HepG2 (cell line): ENCODE measurements around the gene CENPM. TPM values are rescaled to one million over a fixed set of nuclear protein-coding genes. Genes with fewer than 3 reads are reported as not detected.

ENCODE experiments used
- DMAP1 ChIP-seq: IDR thresholded peaks from 2 replicates; pipeline ENCODE4 v1.6.1; 2016
- HOXA7 ChIP-seq: sonication (generic); formaldehyde crosslinking; IDR thresholded peaks from 2 replicates; pipeline ENCODE4 v1.8.1; 2022; ENCODE audit warnings: mild to moderate bottlenecking, missing genetic modification reagents, moderate library complexity
- MATR3 ChIP-seq: sonication (generic); formaldehyde crosslinking; IDR thresholded peaks from 2 replicates; pipeline ENCODE4 v1.4.0; 2020; ENCODE audit warnings: missing genetic modification reagents
- MLLT10 ChIP-seq: sonication (generic); formaldehyde crosslinking; IDR thresholded peaks from 2 replicates; pipeline ENCODE4 v1.4.0; 2020; ENCODE audit warnings: missing genetic modification reagents
- NCOR1 ChIP-seq: fragments of 200-600 bp; sonication (generic); IDR thresholded peaks from 2 replicates; pipeline ENCODE4 v1.7.0; 2017; ENCODE audit warnings: antibody characterized with exemption, low read length, borderline replicate concordance
- NKX3-1 ChIP-seq: sonication (generic); formaldehyde crosslinking; IDR thresholded peaks from 2 replicates; pipeline ENCODE4 v1.5.0; 2020; ENCODE audit warnings: missing genetic modification reagents
- NONO ChIP-seq, 2 experiments: fragments of 450-650 bp in 1 of 2; sonication (generic) in 1 of 2; formaldehyde crosslinking in 1 of 2; IDR thresholded peaks in 1 of 2; conservative IDR thresholded peaks in 1 of 2; 2 replicates each; pipeline versions ENCODE4 v1.6.1 to v1.8.0; 2017 to 2022; ENCODE audit warnings: mild to moderate bottlenecking in 1 of 2, missing genetic modification reagents in 1 of 2, moderate library complexity in 1 of 2
- PLRG1 ChIP-seq: fragments of 450-650 bp; conservative IDR thresholded peaks from 2 replicates; pipeline ENCODE4 v1.6.1; 2016
- POLR2AphosphoS5 ChIP-seq: IDR thresholded peaks from 2 replicates; pipeline ENCODE4 v1.6.1; 2012; ENCODE audit warnings: low read depth, low read length
- SIX4 ChIP-seq: sonication (generic); formaldehyde crosslinking; IDR thresholded peaks from 2 replicates; pipeline ENCODE4 v1.4.0; 2020; ENCODE audit warnings: missing genetic modification reagents
- SKI ChIP-seq: fragments of 450-650 bp; IDR thresholded peaks from one replicate; pipeline ENCODE4 v1.6.1; 2018; ENCODE audit warnings: mild to moderate bottlenecking; ENCODE audit not compliant: partially characterized antibody
- SMAD3 ChIP-seq: sonication (generic); formaldehyde crosslinking; IDR thresholded peaks from 2 replicates; pipeline ENCODE4 v1.4.0; 2020; ENCODE audit warnings: missing genetic modification reagents
- SP4 ChIP-seq: sonication (generic); formaldehyde crosslinking; IDR thresholded peaks from 2 replicates; pipeline ENCODE4 v1.8.1; 2023; ENCODE audit warnings: mild to moderate bottlenecking, missing genetic modification reagents
- ZBTB38 ChIP-seq: sonication (generic); formaldehyde crosslinking; IDR thresholded peaks from 2 replicates; pipeline ENCODE4 v1.5.1; 2020; ENCODE audit warnings: mild to moderate bottlenecking, missing genetic modification reagents
- ZFAT ChIP-seq: sonication (generic); formaldehyde crosslinking; conservative IDR thresholded peaks from 2 replicates; pipeline ENCODE4 v1.8.1; 2023; ENCODE audit warnings: missing genetic modification reagents, inconsistent platforms
- ZFP36 ChIP-seq: fragments of 150-350 bp; IDR thresholded peaks from 2 replicates; pipeline ENCODE4 v1.6.1; 2018; ENCODE audit warnings: borderline replicate concordance, low read length, low read depth; ENCODE audit not compliant: partially characterized antibody
- ZKSCAN5 ChIP-seq: sonication (generic); formaldehyde crosslinking; IDR thresholded peaks from 2 replicates; pipeline ENCODE4 v1.5.1; 2020; ENCODE audit warnings: mild to moderate bottlenecking, missing genetic modification reagents
- ZNF121 ChIP-seq: sonication (generic); formaldehyde crosslinking; IDR thresholded peaks from 2 replicates; pipeline ENCODE4 v1.5.0; 2020; ENCODE audit warnings: mild to moderate bottlenecking, missing genetic modification reagents
- ZNF839 ChIP-seq: sonication (generic); formaldehyde crosslinking; IDR thresholded peaks from 2 replicates; pipeline ENCODE4 v1.4.0; 2020; ENCODE audit warnings: missing genetic modification reagents, mild to moderate bottlenecking, borderline replicate concordance
- polyA plus RNA-seq, 8 experiments: library from polyadenylated mRNA; depleted of rRNA in 3 of 8; stranded (reverse) in 7 of 8; unstranded in 1 of 8; fragments of >200 nt; fragmentation: Illumina TruSeq in 4 of 8; extraction: Trizol in 4 of 8; gene quantifications; 2 replicates each; pipeline versions ENCODE4 v1.2.1 to v1.2.3, GENCODE V29; 2011 to 2016; ENCODE audit warnings: low read depth in 4 of 8, missing spikeins in 1 of 8, mixed read lengths in 1 of 8; ENCODE audit not compliant: insufficient read depth in 1 of 8
- total RNA-seq, 5 experiments: library from RNA; depleted of rRNA; stranded (reverse); fragments of >200 nt; fragmentation: Illumina TruSeq; extraction: Trizol; gene quantifications; 2 replicates each; pipeline ENCODE4 v1.2.3, GENCODE V29; 2016; ENCODE audit warnings: low read depth in 1 of 5
- TF ChIP-seq, protein P1 (sequence below): sonication (generic); formaldehyde crosslinking; IDR thresholded peaks from 2 replicates; pipeline ENCODE4 v1.5.1; 2020; ENCODE audit warnings: mild to moderate bottlenecking, missing genetic modification reagents, moderate library complexity
- TF ChIP-seq, protein P2 (sequence below): sonication (generic); formaldehyde crosslinking; IDR thresholded peaks from 2 replicates; pipeline ENCODE4 v1.4.0; 2020; ENCODE audit warnings: missing genetic modification reagents, borderline replicate concordance
- TF ChIP-seq, protein P3 (sequence below): sonication (generic); formaldehyde crosslinking; IDR thresholded peaks from 2 replicates; pipeline ENCODE4 v1.8.1; 2023; ENCODE audit warnings: mild to moderate bottlenecking, missing genetic modification reagents, borderline replicate concordance
- TF ChIP-seq, protein P4 (sequence below): sonication (generic); formaldehyde crosslinking; IDR thresholded peaks from 2 replicates; pipeline ENCODE4 v1.5.0; 2020; ENCODE audit warnings: missing genetic modification reagents

Gene CENPM
- total and polyA plus RNA-seq, 2 of the 13 experiments (the other 11 are each of a cell fraction or from before 2014, with no cell fraction given), result 11.2 to 37.3 TPM

DNA sequence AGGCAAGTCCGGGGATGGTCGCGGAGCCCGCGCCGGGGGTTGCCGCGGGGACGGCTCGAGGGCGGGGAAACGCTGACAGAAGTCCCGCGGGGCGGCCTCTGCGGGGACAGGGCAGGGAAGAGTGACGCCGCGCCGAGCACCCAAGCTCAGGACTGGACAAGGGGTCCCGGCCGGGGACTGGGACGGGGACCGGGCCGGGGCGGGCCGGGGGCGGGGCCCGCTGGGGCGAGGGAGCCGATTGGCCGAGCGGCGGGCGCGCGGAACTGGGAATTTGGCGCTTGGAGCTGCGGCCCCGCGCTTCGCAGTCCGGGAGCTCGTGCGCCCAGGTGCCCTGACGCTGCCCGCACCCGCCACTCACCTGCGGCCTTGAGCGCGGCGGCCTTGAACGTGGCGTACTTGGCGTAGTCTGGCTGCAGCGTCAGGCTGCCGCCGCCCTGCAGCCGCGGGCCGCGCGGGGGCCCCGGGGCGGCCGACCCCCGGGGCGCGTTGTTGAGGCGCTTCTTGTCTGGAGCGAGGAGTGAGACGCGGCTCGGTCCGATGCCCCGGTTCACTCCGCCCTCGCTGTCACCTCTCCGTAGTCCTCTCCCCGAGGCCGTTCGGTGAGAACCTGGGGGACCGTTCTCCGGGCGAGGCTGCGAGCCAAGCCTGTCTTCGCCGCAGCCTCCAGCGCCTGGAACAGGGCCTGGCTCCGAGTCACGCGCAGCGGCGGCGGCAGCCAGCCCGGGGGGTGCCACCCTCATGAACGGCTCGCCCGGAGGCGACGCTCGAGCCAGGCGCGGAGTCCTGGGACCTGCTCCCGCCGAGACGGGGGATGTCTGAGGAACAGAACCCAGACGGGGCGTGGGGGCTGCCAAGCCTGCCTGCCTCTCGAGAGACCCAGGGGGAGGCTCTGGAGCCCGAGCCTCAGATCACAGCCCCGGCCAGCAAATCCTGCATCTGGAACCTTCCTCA, 36.6 kb downstream of the CENPM start (continued):
- TF ChIP-seq, protein P1, sequence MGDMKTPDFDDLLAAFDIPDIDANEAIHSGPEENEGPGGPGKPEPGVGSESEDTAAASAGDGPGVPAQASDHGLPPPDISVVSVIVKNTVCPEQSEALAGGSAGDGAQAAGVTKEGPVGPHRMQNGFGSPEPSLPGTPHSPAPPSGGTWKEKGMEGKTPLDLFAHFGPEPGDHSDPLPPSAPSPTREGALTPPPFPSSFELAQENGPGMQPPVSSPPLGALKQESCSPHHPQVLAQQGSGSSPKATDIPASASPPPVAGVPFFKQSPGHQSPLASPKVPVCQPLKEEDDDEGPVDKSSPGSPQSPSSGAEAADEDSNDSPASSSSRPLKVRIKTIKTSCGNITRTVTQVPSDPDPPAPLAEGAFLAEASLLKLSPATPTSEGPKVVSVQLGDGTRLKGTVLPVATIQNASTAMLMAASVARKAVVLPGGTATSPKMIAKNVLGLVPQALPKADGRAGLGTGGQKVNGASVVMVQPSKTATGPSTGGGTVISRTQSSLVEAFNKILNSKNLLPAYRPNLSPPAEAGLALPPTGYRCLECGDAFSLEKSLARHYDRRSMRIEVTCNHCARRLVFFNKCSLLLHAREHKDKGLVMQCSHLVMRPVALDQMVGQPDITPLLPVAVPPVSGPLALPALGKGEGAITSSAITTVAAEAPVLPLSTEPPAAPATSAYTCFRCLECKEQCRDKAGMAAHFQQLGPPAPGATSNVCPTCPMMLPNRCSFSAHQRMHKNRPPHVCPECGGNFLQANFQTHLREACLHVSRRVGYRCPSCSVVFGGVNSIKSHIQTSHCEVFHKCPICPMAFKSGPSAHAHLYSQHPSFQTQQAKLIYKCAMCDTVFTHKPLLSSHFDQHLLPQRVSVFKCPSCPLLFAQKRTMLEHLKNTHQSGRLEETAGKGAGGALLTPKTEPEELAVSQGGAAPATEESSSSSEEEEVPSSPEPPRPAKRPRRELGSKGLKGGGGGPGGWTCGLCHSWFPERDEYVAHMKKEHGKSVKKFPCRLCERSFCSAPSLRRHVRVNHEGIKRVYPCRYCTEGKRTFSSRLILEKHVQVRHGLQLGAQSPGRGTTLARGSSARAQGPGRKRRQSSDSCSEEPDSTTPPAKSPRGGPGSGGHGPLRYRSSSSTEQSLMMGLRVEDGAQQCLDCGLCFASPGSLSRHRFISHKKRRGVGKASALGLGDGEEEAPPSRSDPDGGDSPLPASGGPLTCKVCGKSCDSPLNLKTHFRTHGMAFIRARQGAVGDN, result peak; percentile 55
- TF ChIP-seq ZKSCAN5 (CRISPR knock-in tag) (no peak), HOXA7 (CRISPR knock-in tag) (no peak), ZNF839 (CRISPR knock-in tag) (no peak), SIX4 (CRISPR knock-in tag) (no peak), NCOR1 (no peak), ZFP36 (no peak), NKX3-1 (CRISPR knock-in tag) (no peak), SP4 (CRISPR knock-in tag) (0 out of 2 replicates have a peak, but pooled peaks have one; percentile 34), ZBTB38 (CRISPR knock-in tag) (no peak), ZNF121 (CRISPR knock-in tag) (no peak), MATR3 (CRISPR knock-in tag) (no peak), DMAP1 (0 out of 2 replicates have a peak, but pooled peaks have one; percentile 16), SKI (peak; percentile 42), SMAD3 (CRISPR knock-in tag) (no peak), MLLT10 (CRISPR knock-in tag) (no peak), PLRG1 (no peak), POLR2AphosphoS5 (no peak), NONO (IDR thresholded peaks at IDR 0.05) (no peak), NONO (CRISPR knock-in tag; conservative IDR thresholded peaks at IDR 0.05) (no peak), ZFAT (CRISPR knock-in tag) (no peak)
- TF ChIP-seq, protein P2, sequence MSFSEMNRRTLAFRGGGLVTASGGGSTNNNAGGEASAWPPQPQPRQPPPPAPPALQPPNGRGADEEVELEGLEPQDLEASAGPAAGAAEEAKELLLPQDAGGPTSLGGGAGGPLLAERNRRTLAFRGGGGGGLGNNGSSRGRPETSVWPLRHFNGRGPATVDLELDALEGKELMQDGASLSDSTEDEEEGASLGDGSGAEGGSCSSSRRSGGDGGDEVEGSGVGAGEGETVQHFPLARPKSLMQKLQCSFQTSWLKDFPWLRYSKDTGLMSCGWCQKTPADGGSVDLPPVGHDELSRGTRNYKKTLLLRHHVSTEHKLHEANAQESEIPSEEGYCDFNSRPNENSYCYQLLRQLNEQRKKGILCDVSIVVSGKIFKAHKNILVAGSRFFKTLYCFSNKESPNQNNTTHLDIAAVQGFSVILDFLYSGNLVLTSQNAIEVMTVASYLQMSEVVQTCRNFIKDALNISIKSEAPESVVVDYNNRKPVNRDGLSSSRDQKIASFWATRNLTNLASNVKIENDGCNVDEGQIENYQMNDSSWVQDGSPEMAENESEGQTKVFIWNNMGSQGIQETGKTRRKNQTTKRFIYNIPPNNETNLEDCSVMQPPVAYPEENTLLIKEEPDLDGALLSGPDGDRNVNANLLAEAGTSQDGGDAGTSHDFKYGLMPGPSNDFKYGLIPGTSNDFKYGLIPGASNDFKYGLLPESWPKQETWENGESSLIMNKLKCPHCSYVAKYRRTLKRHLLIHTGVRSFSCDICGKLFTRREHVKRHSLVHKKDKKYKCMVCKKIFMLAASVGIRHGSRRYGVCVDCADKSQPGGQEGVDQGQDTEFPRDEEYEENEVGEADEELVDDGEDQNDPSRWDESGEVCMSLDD (CRISPR knock-in tag), result no peak
- TF ChIP-seq, protein P3, sequence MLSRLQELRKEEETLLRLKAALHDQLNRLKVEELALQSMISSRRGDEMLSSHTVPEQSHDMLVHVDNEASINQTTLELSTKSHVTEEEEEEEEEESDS (CRISPR knock-in tag), result no peak
- TF ChIP-seq, protein P4, sequence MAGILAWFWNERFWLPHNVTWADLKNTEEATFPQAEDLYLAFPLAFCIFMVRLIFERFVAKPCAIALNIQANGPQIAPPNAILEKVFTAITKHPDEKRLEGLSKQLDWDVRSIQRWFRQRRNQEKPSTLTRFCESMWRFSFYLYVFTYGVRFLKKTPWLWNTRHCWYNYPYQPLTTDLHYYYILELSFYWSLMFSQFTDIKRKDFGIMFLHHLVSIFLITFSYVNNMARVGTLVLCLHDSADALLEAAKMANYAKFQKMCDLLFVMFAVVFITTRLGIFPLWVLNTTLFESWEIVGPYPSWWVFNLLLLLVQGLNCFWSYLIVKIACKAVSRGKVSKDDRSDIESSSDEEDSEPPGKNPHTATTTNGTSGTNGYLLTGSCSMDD, result no peak
